H1 (cell line): ENCODE measurements around the gene CDH15. TPM values are rescaled to one million over a fixed set of nuclear protein-coding genes. Genes with fewer than 3 reads are reported as not detected.

Source experiments
- CREB1 ChIP-seq: IDR thresholded peaks from 2 replicates; pipeline ENCODE4 v1.6.1; 2012; ENCODE audit warnings: inconsistent platforms
- EGR1 ChIP-seq: IDR thresholded peaks from 2 replicates; pipeline ENCODE4 v1.6.1; 2011; ENCODE audit warnings: low read depth, low read length, borderline replicate concordance
- HDAC2 ChIP-seq, 2 experiments: fragments of 300-600 bp in 1 of 2; sonication (generic) in 1 of 2; IDR thresholded peaks; 2 replicates each; pipeline ENCODE4 v1.6.1; 2011 to 2012; ENCODE audit warnings: low read depth in 2 of 2, low read length in 2 of 2, mild to moderate bottlenecking in 2 of 2, moderate library complexity in 2 of 2, borderline replicate concordance in 1 of 2, inconsistent platforms in 1 of 2
- JUN ChIP-seq: IDR thresholded peaks from 2 replicates; pipeline ENCODE4 v1.6.1; 2011; ENCODE audit warnings: low read depth, mild to moderate bottlenecking, improper control_type of control experiment, low read length
- KDM5A ChIP-seq: fragments of 200-600 bp; IDR thresholded peaks from 2 replicates; pipeline ENCODE4 v1.7.1; 2012; ENCODE audit warnings: mild to moderate bottlenecking, low read length, inconsistent platforms, mixed read lengths
- TBP ChIP-seq: IDR thresholded peaks from 2 replicates; pipeline ENCODE4 v1.6.1; 2011; ENCODE audit warnings: low read depth, low read length, improper control_type of control experiment
- ZNF274 ChIP-seq: IDR thresholded peaks from 2 replicates; pipeline ENCODE4 v1.7.0; 2012; ENCODE audit warnings: low read length, borderline replicate concordance; ENCODE audit errors: extremely low read depth
- polyA plus RNA-seq, 7 experiments: library from polyadenylated mRNA; depleted of rRNA in 3 of 7; stranded (reverse) in 5 of 7; unstranded in 2 of 7; fragments of >200 nt in 5 of 7; fragments of 200-250 nt in 2 of 7; gene quantifications; 1 replicate in 5 of 7; 2 replicates in 1 of 7; 4 replicates in 1 of 7; pipeline versions ENCODE4 v1.2.1 to v1.2.3, GENCODE V29; 2011 to 2013; ENCODE audit warnings: missing spikeins in 2 of 7, mixed read lengths in 2 of 7
- total RNA-seq: library from RNA; stranded (reverse); fragmentation: NEBNext Ultra II Directional; extraction: Animal tissue kit (Norgen Biotek cat#: 25700); gene quantifications from 2 replicates; pipeline ENCODE4 v1.2.1, GENCODE V29; 2021

Gene CDH15
- total and polyA plus RNA-seq, 2 of the 8 experiments (the other 6 are each of a cell fraction or from before 2014, with no cell fraction given): 0.50 to 0.82 TPM

- no peak for TF ChIP-seq TBP
- no peak for TF ChIP-seq KDM5A
- no peak for TF ChIP-seq HDAC2 (IDR thresholded peaks at IDR 0.05; ENCODE audit: borderline replicate concordance in 1 of 2, low read depth in 2 of 2, low read length in 2 of 2)
- no peak for TF ChIP-seq EGR1
- TF ChIP-seq JUN: no peak
- no peak for TF ChIP-seq ZNF274
- TF ChIP-seq CREB1: no peak
Measured at GRCh38 chr16:89155851-89156739, 15.5 kb upstream of the CDH15 start (continued).
